Measurements from ENCODE around the gene MORC2.
A peak's percentile ranks its signal among the peaks of the same experiment; 100 is the strongest.

Gene MORC2

DNA sequence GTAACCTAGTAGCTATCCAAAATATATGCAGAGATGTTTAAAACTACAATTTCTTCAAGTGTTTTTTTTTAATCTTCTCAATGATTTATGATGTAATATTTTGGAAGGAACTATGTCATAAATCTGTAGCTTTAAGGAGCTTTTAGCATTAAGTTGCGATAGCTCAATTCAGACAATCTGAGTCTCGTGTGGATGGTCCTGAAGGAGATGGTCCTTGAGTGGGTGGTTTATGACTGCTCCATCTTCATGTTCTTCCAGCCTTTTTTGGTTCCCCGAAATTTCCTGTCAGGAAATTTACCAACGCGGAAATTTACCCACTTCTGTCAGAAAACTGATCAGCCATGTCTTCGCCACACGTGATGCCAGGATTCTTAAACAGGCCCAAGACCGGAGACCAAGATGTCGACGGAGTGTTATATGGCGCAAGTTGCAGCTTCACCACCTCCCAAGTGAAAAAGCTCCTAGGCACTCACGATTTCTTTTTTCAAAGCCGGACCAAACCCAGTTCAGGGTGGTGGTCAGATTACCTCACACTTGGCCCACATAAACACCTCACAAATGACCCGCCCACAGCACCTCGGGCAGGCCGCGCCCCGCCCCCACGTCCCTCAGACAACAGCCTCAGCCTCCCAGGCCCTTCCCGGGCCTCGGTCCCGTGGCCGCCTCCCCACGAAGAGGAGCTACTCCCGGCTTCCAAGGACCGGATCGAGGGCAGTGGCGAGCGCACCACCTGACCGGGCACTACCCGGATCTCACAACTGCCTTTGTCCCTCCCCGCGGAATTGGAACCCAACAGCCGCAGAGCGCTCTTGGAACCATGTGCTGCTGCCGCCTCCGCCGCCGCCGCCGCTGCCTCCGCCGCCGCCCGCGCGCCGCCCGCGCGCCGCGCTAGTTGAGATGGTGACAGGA lies at the start of gene MORC2:
Gene MORC2 (minus strand): TSS at position 760 of the 909 bp plus-strand sequence. CDS start 885 bp downstream, outside the sequence.
- no peak for DNase-seq

DNA sequence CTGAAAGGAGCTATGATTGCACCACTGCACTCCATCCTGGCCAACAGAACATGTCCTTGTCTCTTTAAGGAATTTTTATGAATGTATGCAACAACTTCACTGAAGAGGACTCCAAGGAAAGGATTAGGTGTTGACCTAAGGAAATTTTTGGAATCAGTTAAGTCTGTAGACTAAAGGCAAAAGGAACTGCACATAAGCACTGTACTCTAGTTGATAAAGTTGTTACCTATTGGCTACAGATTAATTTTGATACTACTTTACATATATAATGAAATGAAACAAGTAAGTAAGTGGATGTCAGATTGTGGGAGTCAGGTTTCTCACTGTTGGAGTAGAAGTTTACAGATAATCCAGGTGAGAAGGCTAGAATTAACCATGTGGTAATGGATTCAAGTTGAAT lies 37.0 kb upstream of the MORC2 start:
- no peak for DNase-seq

DNA sequence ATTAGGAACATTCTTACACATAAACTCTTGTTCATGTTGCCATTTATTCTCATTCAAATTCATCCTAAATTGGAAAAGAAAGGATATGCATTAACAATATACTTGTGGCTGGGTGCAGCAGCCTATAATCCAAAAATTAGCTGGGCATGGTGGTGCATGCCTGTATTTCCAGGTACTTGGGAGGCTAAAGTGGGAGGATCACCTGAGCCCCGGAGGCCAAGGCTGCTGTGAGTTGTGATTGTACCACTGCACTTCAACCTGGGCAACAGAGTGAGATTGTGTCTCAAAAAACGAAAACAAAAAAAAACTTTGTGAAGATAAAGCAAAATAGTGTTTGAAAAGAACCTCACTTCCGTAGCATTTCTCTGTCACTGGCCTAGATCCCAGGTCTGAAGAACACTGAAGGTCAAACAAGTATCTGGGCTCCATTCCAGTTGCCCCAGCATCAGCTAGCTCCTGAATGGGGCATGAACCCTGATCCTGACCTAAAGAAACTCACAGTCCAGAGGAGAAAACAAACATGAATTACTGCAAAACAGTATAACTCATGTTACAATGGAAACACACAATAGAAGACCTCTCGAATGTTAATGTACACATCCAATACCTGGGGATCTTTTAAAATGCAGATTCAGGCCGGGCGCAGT lies 32.7 kb upstream of the MORC2 start:
- no peak for DNase-seq

DNA sequence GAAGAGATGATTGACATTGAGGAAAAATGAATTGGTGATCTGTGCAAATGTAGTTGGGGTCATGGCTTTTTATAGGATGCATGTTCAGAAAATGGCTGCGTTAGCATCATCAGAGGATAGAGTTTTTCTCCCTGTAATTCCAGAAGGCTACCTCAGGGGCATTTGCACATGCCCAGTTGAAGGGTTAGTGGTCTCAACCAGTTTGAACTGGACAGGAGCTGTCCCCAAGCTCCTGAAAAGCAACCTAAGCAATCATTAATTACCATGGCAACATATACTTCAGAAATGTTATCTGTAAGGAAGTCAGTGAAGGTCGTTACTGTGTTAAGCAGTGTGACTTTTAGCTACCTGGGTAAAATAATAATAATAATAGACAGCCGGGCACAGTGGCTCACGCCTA lies 29.8 kb upstream of the MORC2 start:
- DNase-seq, result no peak

DNA sequence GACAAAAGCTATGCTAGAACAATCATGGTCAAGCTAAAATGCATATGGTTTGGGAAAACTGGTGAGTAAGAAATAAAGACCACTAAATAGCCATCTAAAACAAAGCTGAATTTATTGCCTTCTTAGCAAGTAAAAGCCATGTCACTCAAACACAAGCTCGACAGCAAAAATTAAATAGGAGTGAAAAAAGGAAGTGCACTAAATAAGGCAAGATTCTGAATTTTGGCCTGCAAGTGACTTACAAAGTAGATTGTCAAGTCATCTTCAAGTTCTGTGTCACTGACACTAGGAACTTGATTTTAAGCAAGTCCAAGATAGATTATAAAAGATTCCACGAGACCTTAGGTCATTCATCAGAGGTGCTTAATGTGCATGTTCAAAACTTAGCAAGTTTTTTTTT lies 27.9 kb upstream of the MORC2 start:
- no peak for DNase-seq

DNA sequence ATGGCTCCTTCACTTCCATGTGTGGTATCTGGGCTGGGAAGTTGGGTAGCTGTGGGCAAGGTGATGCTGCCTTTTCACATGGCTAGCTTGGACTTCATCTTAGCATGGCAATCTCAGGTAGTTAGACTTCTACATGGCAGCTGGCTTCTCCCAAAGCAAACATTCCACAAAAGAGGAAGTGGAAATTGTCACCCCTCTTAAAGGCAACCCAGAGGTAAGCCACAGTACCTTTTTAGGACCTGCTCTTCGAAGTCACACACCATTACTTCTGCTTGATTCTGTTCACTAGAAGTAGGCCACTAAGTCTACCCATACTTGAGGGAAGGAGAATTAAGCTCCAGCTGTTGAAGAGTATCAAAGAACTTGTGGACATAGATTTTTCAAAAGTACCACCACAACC lies 26.4 kb upstream of the MORC2 start:
- DNase-seq, result no peak

DNA sequence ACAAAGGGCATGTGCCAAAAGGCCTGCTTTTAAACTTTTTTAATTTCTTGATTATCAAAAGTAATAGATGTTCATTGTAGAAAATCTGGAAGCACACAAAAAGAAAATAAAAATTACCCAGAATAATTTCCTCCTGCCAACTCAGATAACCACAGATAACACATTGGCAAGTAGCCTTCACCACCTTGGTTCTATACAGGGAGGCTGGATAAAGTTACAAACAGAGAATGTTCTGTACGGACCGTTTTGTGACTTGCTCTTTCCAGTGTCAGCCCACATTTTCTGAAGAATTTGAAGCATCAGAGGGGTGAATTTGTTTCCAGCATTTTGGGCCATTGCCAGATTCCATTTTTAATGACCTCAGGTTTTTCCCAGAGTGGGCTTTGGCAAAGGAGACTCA lies 24.0 kb upstream of the MORC2 start:
- DNase-seq, result no peak

DNA sequence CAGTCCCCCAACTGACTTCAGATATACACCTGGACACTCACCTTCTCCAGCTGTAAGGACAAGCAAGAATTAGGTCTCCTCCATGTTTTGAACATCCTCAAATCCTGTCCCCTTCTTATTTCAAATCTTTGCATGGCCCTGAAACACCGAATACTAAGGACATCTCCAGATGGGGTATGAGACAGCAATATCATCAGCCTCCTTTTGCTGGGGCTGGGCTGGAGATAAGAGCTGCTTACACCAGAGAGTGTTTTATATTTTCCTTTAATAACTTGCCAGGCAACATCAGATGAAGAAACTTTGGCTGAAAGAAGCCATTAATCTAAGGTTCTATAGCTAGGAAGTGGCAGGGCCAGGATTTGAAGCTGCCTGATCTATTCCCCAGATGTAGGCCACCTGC lies 22.1 kb upstream of the MORC2 start:
- no peak for DNase-seq

DNA sequence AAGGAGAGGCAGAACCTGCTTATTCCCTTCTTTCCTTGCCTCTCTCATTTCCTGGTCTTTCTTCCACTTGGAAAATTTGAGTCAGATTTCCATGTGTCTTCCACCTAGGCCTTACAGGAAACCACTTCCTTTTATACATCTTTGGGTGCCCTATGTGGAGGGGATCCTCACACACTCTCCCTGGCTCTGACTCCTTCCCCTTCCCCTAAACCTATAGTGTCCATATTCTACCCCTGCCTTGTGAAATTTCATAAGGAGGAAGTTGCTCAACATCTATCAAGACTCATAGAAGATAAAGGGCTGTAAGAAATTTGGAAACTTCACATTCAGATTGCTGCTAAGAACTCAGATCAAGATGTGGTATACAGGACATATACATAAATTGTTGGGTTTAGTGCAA lies 20.9 kb upstream of the MORC2 start:
- DNase-seq, result no peak

DNA sequence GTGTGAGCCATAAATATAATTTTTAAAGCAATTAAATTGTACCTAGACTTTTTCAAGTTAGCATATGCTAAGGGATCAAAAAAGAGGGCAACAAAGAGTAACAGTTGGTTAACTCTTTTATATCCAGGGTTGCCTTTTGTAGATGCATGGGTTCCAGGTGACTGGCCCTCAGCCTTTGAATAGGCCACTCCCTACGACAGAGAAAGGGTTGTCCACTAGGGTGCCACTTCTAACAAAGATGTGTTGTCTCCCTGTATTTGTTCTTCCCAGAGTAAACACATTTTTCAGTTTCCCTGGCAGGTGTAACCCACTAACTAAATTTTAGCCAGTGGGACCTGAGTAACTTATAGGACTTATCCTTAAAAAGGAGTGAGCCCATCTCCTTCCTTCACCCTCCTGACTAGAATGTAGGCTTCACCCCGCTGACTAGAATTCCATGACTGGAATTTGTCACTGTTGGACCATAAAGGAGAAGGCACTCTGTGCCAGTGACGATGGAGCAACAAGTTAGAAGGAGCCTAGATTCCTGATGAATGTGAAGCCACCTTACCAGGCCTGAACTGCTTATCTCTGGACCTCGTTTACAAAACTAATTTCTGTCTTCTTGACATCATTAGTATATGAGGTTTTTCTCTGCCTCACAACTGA lies 17.1 kb upstream of the MORC2 start:
- DNase-seq, result no peak

DNA sequence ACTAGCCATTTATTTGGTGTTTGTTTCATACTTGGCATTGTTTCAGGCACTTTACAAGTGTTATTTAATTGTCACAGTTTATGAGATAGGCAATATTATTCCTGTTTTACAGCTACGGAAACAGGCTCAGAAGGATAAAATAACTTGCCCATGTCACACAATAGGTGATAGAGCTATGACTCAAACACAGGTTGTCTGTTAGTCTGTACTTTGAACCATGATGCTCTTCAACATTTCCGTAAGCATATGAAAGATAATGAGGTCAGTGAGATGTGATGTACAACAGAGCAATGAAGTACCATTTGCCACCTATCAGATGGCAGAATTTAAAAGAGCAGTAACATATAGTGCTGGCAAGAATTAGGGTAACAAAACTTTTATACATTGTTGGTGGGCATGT lies 15.7 kb upstream of the MORC2 start:
- DNase-seq, result no peak

DNA sequence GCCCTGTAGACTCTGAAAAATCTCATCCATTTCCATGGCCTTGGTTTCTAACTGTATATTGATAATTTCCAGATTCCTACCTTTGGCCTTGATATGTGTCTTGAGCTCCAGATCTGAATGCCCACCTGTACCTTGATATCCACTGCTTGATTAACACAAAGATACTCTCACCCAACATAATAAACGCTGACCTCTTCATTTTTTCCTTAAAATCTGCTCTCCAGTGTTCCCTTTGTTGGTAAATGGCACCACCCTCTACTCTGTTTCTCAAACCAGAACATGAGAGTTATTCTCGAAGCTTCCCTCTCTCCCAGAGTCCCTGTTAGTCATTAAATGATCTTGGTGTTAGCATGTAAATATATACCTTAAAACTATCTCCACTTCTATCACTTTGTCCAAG lies 13.9 kb upstream of the MORC2 start:
- DNase-seq, result no peak

DNA sequence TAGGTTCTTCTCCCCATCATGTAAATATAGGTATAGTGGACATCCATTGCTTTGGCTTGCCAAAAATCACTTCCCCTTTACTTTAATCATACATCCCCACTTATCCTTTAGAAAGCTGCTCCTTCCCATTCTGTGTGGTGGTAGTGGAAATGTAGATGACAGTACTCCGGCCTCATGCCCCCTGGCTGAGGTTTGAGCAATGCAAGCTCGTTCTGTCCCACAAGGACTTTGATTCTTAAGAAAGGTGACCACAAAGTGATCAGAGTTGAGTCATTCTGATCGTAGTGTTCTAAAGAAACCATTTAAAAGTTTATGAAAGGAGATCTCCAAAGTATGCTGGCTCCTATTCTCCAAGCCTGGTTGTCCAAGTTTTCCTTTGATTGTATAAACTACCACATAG lies 11.4 kb upstream of the MORC2 start:
- no peak for DNase-seq

DNA sequence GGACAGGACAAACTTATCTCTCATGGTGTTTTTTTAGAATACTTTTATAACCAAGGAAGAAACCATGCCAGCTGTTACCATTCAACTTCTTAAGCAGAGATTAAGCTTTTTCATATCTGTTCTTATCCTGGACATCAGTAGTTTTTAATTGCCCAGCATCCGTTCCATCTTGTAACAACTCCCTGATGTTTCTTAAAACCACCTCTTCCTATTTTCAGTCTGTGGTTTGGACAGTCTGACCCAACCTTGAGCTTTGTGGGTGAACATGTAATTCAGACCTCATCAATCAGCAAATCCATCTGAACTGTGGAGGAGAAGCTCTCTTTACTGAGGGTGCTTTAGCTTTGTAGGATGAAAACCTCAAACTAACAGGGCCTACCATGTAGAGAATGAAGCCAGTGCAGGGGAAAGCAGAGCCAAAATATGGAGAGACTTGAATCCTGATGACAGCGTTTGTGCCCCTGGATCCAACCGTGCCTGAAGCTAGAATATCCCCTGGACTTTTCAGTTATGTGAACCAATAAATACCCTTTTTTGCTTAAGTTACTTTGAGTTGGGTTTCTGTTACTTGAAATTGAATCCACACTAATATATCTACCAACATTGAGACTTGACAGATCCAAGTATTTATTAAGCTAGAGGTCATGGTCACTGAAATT lies 9.9 kb upstream of the MORC2 start:
- DNase-seq, result no peak

DNA sequence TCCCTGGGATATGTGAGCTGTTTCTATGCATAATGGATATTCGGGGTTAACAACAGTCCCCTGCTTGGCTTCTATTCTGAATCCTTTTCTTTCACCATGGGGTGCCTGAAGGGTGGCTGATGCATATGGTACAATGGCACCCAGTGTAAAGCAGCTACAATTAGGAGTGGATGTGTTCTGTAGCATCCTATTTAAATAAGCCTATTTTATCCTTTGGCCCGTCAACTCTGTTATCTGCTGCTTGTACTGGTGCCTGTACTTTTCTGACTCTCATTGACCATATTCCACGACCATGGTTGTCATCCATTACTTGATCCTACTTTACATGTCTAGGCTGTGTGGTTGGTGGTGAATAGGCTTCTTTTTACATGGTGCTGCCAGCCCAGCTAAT lies 1.8 kb upstream of the MORC2 start:
- no peak for DNase-seq

DNA sequence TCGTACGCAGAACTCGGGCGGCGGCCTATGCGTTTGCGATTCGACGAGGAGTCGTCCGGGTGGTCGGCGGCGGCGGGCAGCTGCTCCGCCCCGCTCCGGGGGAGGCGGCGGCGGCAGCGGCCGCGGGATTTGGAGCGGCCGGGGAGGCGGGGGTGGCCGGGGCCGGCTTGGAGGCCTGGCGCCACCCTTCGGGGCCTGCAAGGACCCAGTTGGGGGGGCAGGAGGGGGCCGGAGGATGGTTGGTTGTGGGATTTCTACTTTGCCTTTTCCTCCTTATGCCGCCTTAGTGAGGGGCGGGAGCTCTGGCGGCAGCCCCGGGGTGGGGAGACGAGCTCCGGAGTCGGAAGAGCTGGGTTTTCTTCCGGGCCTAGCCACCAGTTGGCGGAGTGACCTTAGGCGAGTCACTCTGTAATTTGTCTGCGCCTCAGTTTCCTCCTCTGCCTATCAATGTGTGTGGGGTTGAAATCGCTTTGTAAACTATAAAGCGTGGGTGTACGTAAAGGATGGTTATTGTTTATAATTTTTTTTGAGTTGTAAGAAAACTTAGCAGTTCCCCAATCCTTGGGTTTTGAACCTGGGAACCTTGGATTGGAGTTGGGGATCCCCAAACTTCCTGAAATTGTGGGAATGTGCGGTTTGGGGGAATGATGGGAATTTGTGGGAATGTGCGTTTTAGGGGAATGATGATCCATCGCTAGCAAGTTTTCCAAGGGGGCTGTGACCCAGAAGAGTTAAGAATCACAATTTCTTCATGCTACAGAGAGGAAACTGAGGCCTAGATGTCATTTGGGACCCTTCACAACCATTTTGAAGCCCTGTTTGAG lies 1.2 kb upstream of the MORC2 start:
- no peak for DNase-seq

DNA sequence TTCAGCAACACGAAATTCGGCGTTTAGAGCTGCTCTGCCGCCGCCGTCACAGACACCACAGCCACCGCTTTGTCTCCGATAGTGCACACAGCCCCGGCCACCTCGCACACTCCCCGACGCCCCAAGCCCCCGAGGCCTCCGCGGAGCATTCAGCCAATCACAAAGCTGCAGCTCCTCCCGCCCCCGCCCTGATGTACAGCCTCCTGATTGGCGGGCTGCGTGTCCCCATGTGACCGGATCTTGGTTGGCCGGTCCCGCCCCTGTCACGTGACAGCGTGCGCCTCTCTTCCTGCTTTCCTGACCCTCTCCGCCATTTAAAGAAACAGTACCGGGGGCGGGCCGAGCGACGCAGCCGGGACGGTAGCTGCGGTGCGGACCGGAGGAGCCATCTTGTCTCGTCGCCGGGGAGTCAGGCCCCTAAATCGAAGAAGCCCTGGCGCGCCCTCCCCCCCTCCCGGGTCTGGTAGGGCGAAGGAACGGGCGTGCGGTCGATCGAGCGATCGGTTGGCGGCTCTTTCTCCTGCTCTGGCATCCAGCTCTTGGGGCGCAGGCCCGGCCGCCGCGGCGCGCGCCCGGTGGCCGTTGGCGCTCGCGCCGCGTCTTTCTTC lies 454 bp upstream of the MORC2 start, which contains the start of gene TUG1:
Gene TUG1 (plus strand): TSS at position 342 of the 608 bp plus-strand sequence.
- DNase-seq, result peak; percentile 95

DNA sequence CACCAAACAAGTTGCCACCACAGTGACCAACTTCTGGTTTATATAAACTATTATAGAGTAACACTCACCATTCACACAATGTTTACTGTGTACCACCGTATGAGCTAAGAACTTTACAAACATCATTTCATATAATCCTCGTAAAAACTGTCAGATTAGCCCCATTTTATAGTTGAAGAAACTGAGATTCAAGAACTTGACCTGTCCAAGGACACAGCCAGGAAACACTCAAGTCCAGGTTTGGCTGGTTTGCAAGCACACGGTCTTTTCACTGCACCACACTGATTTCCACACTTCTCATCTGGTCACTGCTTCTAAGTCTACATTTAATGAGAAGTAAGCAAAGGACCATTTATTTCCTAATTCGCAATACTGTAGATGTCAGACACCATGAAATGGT lies 3.7 kb downstream of the MORC2 start:
- DNase-seq, result no peak

DNA sequence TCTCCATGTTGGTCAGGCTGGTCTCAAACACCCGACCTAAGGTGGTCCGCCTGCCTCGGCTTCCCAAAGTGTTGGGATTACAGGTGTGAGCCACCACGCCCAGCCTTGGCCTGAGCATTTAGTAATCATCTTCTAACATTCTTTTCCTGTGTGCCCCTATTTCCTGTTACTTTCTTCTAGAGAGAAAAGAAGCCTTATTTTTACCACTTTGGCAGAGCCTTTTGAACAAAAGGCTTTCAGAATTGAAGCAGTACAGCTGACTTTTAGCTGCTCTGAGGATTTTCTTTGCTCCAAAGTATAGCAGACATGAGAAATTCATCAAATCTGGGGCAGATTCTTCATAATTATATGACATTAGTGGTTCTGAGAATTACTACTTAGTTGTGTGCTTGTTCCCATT lies 13.4 kb downstream of the MORC2 start:
- DNase-seq, result no peak

DNA sequence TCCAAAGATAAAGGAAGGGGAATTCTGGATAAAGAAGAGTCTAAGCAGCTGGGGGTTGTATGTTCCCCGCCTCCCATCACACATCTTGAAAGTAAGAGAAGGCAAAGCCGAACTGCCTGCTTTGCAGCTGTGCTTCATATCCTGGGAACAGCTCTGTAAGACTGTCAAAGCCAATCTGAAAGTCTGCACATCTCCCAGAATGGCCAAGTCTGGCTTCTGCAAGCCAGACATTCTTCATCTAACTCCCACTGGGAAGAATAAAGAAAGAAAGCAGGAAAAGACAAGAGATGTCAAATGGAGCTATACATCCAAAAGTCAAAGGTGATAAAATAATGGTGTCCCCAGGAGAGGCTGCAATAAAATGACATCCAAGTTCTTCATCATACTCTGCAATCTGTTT lies 15.4 kb downstream of the MORC2 start:
- DNase-seq, result no peak

DNA sequence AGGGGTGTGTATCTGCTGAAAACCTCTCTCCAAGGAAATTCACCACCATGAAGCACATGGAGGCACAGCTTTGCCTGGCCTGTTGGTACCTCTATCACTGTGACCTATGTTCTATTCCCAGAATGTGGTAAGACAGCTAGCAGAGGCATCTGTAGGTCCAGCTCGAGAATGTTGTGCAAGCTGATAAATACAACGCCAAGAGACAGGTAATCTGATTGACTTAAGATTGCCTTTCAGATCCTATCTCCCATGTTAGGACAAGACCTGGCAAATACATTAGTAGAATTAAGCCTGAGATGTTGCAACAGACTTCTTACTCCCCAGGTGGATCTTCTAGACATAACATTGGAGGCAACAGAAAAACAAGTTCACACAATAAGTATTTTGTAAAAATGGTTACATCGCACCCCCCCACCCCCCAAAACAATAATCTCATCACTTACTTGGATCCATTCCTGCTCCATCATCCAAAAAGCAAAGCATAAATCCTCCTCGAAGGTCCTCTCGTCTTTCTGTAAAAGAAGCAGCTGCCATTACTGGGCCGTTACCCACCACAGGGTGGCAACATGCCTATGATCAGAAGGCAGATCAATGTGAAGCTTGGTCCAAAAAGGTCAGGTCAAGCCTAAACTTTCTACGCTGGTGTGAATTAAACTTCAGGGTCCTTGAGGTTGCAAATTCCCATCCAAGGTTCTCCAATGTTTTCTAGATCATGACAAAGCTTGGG lies 18.5 kb downstream of the MORC2 start:
- DNase-seq, result no peak

All from activated T-cell treated with anti-CD3 and anti-CD28 coated beads, Interleukin-2, amount 50 U/mL, for 1 hour (primary cell).